OCI-LY7 (cell line): Measurements from ENCODE around the gene CFAP58. TPM values are rescaled to one million over a fixed set of nuclear protein-coding genes. Genes with fewer than 3 reads are reported as not detected.

Experiments
- BruUV-seq: library from RNA; stranded (reverse); fragments of 400-500 nt; replicated peaks from 2 replicates; lab custom pipeline; 2021; lab: Mats Ljungman, UMichigan
- CTCF ChIA-PET: fragments of 300-600 bp; sonication (Branson Sonifier 250); formaldehyde crosslinking; loops from one replicate; lab custom pipeline; 2022; ENCODE audit warnings: antibody characterized with exemption; ENCODE audit not compliant: unreplicated experiment; lab: Charles Lee
- POLR2A ChIA-PET: fragments of 300-600 bp; sonication (Branson Sonifier 250); formaldehyde crosslinking; loops from one replicate; lab custom pipeline; 2022; ENCODE audit warnings: antibody characterized with exemption; lab: Charles Lee
- DNase-seq: peaks from one replicate; pipeline ENCODE4 v3.0.0-alpha.2; 2015; ENCODE audit warnings: low spot score
- H2AFZ ChIP-seq: fragments of 200-600 bp; sonication (generic), shearing (Covaris generic); 2 replicates; pipeline ENCODE4 v1.6.1; 2014; ENCODE audit warnings: mild to moderate bottlenecking, antibody characterized with exemption, low read length, moderate library complexity
- H3K27ac ChIP-seq: fragments of 200-600 bp; sonication (generic); 2 replicates; pipeline ENCODE4 v1.5.1; 2014; ENCODE audit warnings: mixed run types, low read depth, mild to moderate bottlenecking, moderate library complexity, low read length, inconsistent platforms; ENCODE audit not compliant: poor library complexity, severe bottlenecking
- H3K36me3 ChIP-seq: fragments of 200-600 bp; sonication (generic); 2 replicates; pipeline ENCODE4 v1.6.1; 2014; ENCODE audit warnings: mild to moderate bottlenecking, antibody characterized with exemption, low read length, moderate library complexity, mixed read lengths; ENCODE audit not compliant: insufficient read depth
- H3K4me1 ChIP-seq: fragments of 200-600 bp; sonication (generic); 2 replicates; pipeline ENCODE4 v1.5.1; 2014; ENCODE audit warnings: mild to moderate bottlenecking, low read length; ENCODE audit not compliant: insufficient read depth, poor library complexity, severe bottlenecking
- H3K4me2 ChIP-seq: fragments of 200-600 bp; sonication (generic); 2 replicates; pipeline ENCODE4 v1.6.1; 2014; ENCODE audit warnings: mild to moderate bottlenecking, low read length
- H3K4me3 ChIP-seq: fragments of 200-600 bp; sonication (generic); 2 replicates; pipeline ENCODE4 v1.5.1; 2014; ENCODE audit warnings: mild to moderate bottlenecking, low read depth, low read length; ENCODE audit not compliant: poor library complexity, severe bottlenecking
- H3K79me2 ChIP-seq: fragments of 200-600 bp; sonication (generic); 2 replicates; pipeline ENCODE4 v1.6.1; 2016; ENCODE audit warnings: low read depth, mild to moderate bottlenecking, low read length, moderate library complexity, mixed read lengths; ENCODE audit not compliant: insufficient read depth
- H3K9me2 ChIP-seq: fragments of 200-600 bp; sonication (generic); 2 replicates; pipeline ENCODE4 v1.6.1; 2016; ENCODE audit warnings: mild to moderate bottlenecking, low read length, mixed read lengths; ENCODE audit not compliant: insufficient read depth
- H3K9me3 ChIP-seq: fragments of 200-600 bp; sonication (generic); 2 replicates; pipeline ENCODE4 v1.6.1; 2014; ENCODE audit warnings: mild to moderate bottlenecking, mixed run types, low read length, mixed read lengths
- H4K20me1 ChIP-seq: fragments of 200-600 bp; sonication (generic); 2 replicates; pipeline ENCODE4 v1.6.1; 2014; ENCODE audit warnings: mild to moderate bottlenecking, antibody characterized with exemption, low read length, moderate library complexity, mixed read lengths; ENCODE audit not compliant: insufficient read depth
- EZH2phosphoT487 ChIP-seq: fragments of 200-600 bp; sonication (generic); IDR thresholded peaks from 2 replicates; pipeline ENCODE4 v1.6.1; 2018; ENCODE audit warnings: low read depth, borderline replicate concordance, mild to moderate bottlenecking, mixed run types, antibody characterized with exemption, low read length, moderate library complexity, mixed read lengths
- intact Hi-C: fragments of 100-400 bp; cut with micrococcal nuclease; formaldehyde crosslinking; loops from one replicate; pipeline ENCODE4 v1.10.0; 2022; ENCODE audit not compliant: unreplicated experiment
- total RNA-seq, 2 experiments: library from RNA; depleted of rRNA in 1 of 2; stranded (reverse); fragments of >200 nt in 1 of 2; shearing (Covaris generic) in 1 of 2; gene quantifications; 2 replicates each; pipeline ENCODE4 v1.2.3, GENCODE V29; 2014 to 2022
- TF ChIP-seq, protein P1 (sequence below): fragments of 200-600 bp; sonication (generic); conservative IDR thresholded peaks from 2 replicates; pipeline ENCODE4 v1.5.1; 2014; ENCODE audit warnings: mild to moderate bottlenecking, antibody characterized with exemption, low read length, moderate library complexity, mixed read lengths

The CFAP58 gene
- total RNA-seq, 2 experiments from 2014 or later, result 0.09 to 1.5 TPM

DNA sequence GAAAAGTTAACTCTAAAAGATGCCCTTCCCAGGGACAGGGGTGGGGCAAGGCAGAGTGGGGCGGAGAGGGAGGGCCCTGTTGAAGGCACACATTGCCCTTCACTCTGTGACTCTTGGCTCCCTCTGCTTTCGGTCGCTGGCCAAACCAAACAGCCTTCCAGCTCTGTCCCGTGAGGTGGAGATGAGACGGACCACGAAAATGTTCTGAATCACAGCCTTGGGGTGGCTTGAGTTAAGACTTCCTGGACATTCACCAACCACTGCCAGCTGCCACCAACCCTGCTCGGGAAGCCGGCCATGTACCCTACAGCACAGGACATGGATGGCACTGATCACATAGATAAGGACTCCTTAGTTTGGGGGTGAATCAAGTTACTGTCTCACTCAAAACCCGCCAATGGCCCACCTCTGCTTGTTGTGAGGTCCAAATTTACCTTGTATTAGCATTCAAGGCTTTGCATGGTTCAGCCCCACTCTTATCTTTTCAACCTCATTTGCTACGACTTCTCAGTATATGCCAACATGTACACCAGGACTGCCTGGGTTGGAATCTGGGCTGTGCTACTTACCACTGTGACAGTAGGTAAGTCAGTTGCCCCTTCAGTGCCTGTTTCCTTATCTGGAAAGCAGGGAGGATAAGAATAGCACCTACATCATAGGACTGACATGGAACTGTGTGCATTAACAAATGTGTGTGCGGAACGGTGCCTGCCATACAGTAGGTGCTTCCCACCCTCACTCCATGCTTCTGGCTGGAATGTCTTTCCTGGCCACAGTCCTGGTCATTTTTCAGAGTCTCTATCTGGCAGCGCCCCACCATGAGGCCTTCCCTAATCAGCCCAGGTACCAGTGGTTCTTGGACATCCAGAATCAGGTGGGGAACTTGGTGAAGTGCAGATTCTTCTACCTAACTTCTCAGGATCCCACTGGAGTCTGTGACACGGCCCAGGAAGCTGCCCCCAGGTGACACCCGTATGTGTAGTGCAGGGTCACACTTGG, 43.4 kb upstream of the CFAP58 start:
- no peaks in the 10 kb centered on the region for H3K79me2 ChIP-seq
- DNase-seq, result no peak
- H3K27ac ChIP-seq, result no peak overlapping the region
- no peak overlapping the region for H2AFZ ChIP-seq
- no peak overlapping the region for H3K4me3 ChIP-seq
- BruUV-seq, result no TSS peak
- H3K4me1 ChIP-seq, result peaks cover 6% of the 10 kb centered on the region
- H3K9me2 ChIP-seq, result no peaks in the 10 kb centered on the region
- no peaks in the 10 kb centered on the region; the same call in 1 of the 2 replicates for H4K20me1 ChIP-seq
- TF ChIP-seq, protein P1, sequence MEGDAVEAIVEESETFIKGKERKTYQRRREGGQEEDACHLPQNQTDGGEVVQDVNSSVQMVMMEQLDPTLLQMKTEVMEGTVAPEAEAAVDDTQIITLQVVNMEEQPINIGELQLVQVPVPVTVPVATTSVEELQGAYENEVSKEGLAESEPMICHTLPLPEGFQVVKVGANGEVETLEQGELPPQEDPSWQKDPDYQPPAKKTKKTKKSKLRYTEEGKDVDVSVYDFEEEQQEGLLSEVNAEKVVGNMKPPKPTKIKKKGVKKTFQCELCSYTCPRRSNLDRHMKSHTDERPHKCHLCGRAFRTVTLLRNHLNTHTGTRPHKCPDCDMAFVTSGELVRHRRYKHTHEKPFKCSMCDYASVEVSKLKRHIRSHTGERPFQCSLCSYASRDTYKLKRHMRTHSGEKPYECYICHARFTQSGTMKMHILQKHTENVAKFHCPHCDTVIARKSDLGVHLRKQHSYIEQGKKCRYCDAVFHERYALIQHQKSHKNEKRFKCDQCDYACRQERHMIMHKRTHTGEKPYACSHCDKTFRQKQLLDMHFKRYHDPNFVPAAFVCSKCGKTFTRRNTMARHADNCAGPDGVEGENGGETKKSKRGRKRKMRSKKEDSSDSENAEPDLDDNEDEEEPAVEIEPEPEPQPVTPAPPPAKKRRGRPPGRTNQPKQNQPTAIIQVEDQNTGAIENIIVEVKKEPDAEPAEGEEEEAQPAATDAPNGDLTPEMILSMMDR, result no peak
- no peak for TF ChIP-seq EZH2phosphoT487
- peaks cover 58% of the 10 kb centered on the region for H3K36me3 ChIP-seq
- CTCF ChIA-PET, result no interaction called here
- POLR2A ChIA-PET, result interaction anchor here (0.6 kb wide), 1 partner anchor 1514 kb away, joined by 3 read pairs; no protein-coding TSS in a partner anchor
- no peaks in the 10 kb centered on the region for H3K9me3 ChIP-seq
- intact Hi-C loops, result no loop called here
- no peak overlapping the region for H3K4me2 ChIP-seq

DNA sequence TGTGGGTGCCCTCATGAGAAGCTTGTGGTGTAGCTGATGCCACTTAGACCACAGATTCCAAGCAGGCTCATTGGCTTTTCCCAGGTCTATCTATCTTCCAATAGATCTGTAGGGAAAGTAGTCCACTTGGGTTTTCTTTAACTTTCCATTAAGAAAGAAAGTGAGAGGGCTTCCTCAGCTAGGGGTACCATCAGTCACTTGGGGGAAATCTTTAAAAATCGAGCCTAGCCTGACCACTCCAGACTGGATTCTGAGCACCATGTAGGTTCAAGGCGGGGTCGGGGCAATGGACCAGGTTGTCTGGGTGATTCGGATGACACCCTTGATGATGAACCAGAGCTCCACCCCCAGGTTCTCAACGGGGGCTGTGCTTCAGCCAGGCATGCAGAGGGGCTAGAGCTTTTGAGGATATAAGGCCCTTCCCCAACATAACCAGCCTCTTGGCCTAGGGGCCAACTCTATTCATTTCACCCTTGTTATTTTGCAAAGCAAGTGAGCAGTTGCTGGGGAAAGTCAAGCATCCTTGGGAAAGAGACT, 42.4 kb upstream of the CFAP58 start:
- Histone ChIP-seq H3K4me1 (peaks cover 6% of the 10 kb centered on the region), H3K9me3 (no peaks in the 10 kb centered on the region), H3K36me3 (peaks cover 66% of the 10 kb centered on the region), H3K79me2 (0 out of 2 replicates have a peak, but pooled peaks cover under 1% of the 10 kb centered on the region), H2AFZ (no peak overlapping the region), H3K4me2 (no peak overlapping the region), H4K20me1 (peaks cover 3% of the 10 kb centered on the region; the same call in 1 of the 2 replicates), H3K27ac (no peak overlapping the region), H3K9me2 (no peaks in the 10 kb centered on the region), H3K4me3 (no peak overlapping the region)
- no TSS peak for BruUV-seq
- intact Hi-C loops, result no loop called here
- CTCF ChIA-PET, result no interaction called here
- TF ChIP-seq, protein P1, result no peak
- TF ChIP-seq EZH2phosphoT487, result no peak
- POLR2A ChIA-PET, result interaction anchor here (0.7 to 1.9 kb wide), 2 partner anchors 10 to 27 kb away, joined by 3 to 13 read pairs; partner anchors contain the start of gene ITPRIP
- DNase-seq, result no peak
